ENCODE results near the gene DPP7. TPM values are rescaled to one million over a fixed set of nuclear protein-coding genes. Genes with fewer than 3 reads are reported as not detected.

The DPP7 gene
- total RNA-seq, 1 experiment from 2014 or later: 139 TPM

DNA sequence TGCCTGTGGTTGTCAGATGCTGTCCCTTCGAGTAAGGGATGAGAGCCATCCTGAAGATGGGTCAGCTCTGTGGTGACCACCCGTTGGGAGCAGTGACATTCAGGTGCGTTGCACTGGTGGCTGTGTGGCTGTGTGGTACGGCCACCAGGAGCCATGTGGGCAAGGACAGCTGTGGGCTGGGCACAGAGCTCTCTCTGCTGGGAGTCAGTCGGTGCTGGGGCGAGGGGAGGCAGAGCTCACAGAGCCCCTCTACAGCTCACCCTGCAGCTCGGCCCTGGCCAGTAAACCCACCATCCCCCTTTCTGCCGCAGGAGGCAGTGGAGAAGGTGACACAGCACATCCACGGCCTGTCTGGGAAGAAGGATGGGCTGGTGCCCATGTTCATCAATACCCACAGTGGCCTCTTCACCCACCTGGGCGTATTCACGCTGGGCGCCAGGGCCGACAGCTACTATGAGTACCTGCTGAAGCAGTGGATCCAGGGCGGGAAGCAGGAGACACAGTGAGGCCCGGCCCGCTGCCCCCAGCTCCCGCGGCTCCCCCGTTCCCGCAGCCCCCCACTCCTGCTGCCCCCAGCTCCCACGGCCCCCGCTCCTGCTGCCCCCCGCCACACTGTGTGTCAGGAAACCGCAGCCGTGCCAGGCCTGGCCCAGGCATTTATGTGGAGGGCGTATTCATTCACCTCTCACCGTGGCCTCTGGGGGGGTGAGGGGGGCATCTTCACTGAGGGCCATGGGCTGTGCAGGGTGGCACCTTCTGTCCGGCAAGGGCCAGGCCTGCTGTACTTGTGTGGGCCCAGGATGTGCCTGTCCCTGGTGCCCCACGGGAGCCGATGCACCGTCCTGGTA lies 8.5 kb downstream of the DPP7 start:
- H3K9me3 Mint-ChIP-seq (ENCODE audit: unreplicated experiment): no peaks in the 10 kb centered on the region
- H3K4me1 Mint-ChIP-seq (ENCODE audit: insufficient read depth, unreplicated experiment): no peaks in the 10 kb centered on the region
- H3K27ac Mint-ChIP-seq (ENCODE audit: low read depth, unreplicated experiment): no peak overlapping the region
- intact Hi-C loops (cut with micrococcal nuclease): no loop called here
- no peak overlapping the region for H3K4me3 Mint-ChIP-seq (ENCODE audit: unreplicated experiment)
- no peak for DNase-seq (ENCODE audit: unreplicated experiment)
- POLR2A ChIA-PET: interaction anchor here (1.0 kb wide), 1 partner anchor 20 kb away, joined by 4 read pairs; the partner anchor contains the start of gene MAN1B1
- CTCF ChIA-PET: interaction anchor here (0.9 to 1.5 kb wide), 4 partner anchors 12 to 71 kb away, joined by 3 to 6 read pairs (median 3); no protein-coding TSS in a partner anchor
- TF ChIP-seq, protein P1, sequence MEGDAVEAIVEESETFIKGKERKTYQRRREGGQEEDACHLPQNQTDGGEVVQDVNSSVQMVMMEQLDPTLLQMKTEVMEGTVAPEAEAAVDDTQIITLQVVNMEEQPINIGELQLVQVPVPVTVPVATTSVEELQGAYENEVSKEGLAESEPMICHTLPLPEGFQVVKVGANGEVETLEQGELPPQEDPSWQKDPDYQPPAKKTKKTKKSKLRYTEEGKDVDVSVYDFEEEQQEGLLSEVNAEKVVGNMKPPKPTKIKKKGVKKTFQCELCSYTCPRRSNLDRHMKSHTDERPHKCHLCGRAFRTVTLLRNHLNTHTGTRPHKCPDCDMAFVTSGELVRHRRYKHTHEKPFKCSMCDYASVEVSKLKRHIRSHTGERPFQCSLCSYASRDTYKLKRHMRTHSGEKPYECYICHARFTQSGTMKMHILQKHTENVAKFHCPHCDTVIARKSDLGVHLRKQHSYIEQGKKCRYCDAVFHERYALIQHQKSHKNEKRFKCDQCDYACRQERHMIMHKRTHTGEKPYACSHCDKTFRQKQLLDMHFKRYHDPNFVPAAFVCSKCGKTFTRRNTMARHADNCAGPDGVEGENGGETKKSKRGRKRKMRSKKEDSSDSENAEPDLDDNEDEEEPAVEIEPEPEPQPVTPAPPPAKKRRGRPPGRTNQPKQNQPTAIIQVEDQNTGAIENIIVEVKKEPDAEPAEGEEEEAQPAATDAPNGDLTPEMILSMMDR (IDR thresholded peaks at IDR 0.05; ENCODE audit: unreplicated experiment): no peak
- no TSS peak for BruUV-seq (replicated peaks)
- H3K27me3 Mint-ChIP-seq (ENCODE audit: insufficient read depth, unreplicated experiment): no peaks in the 10 kb centered on the region
- H3K36me3 Mint-ChIP-seq (ENCODE audit: insufficient read depth, unreplicated experiment): peaks cover 33% of the 10 kb centered on the region

GRCh38 chr9:137103206-137103999 lies 11.1 kb downstream of the DPP7 start:
- POLR2A ChIA-PET: no interaction called here
- Mint-ChIP-seq H3K27me3 (ENCODE audit: insufficient read depth, unreplicated experiment) (no peaks in the 10 kb centered on the region), H3K4me1 (ENCODE audit: insufficient read depth, unreplicated experiment) (no peaks in the 10 kb centered on the region), H3K27ac (ENCODE audit: low read depth, unreplicated experiment) (no peak overlapping the region), H3K4me3 (ENCODE audit: unreplicated experiment) (no peak overlapping the region), H3K9me3 (ENCODE audit: unreplicated experiment) (no peaks in the 10 kb centered on the region), H3K36me3 (ENCODE audit: insufficient read depth, unreplicated experiment) (peaks cover 37% of the 10 kb centered on the region)
- no peak for DNase-seq (ENCODE audit: unreplicated experiment)
- CTCF ChIA-PET: interaction anchor here (1.1 kb wide), 1 partner anchor 74 kb away, joined by 3 read pairs; no protein-coding TSS in a partner anchor
- intact Hi-C loops (cut with micrococcal nuclease): no loop called here
- TF ChIP-seq, protein P1 (IDR thresholded peaks at IDR 0.05; ENCODE audit: unreplicated experiment): no peak
- BruUV-seq (replicated peaks): no TSS peak

GRCh38 chr9:137099231-137099630 lies 15.3 kb downstream of the DPP7 start:
- TF ChIP-seq, protein P1 (IDR thresholded peaks at IDR 0.05; ENCODE audit: unreplicated experiment): no peak
- POLR2A ChIA-PET: interaction anchor here (0.7 kb wide), 1 partner anchor 114 kb away, joined by 3 read pairs; no protein-coding TSS in a partner anchor
- BruUV-seq (replicated peaks): no TSS peak
- CTCF ChIA-PET: no interaction called here
- Mint-ChIP-seq H3K27ac (ENCODE audit: low read depth, unreplicated experiment) (no peak overlapping the region), H3K4me3 (ENCODE audit: unreplicated experiment) (no peak overlapping the region), H3K27me3 (ENCODE audit: insufficient read depth, unreplicated experiment) (no peaks in the 10 kb centered on the region), H3K9me3 (ENCODE audit: unreplicated experiment) (no peaks in the 10 kb centered on the region), H3K36me3 (ENCODE audit: insufficient read depth, unreplicated experiment) (peaks cover 45% of the 10 kb centered on the region), H3K4me1 (ENCODE audit: insufficient read depth, unreplicated experiment) (no peaks in the 10 kb centered on the region)
- intact Hi-C loops (cut with micrococcal nuclease): no loop called here
- no peak for DNase-seq (ENCODE audit: unreplicated experiment)

All from MCF 10A (cell line).